H1 (cell line): ENCODE data around the gene MYOG. TPM values are rescaled to one million over a fixed set of nuclear protein-coding genes. Genes with fewer than 3 reads are reported as not detected.

ENCODE experiments used
- CTCF ChIA-PET: fragments of 300-600 bp; sonication (Branson Sonifier 250); formaldehyde crosslinking; loops from one replicate; lab custom pipeline; 2021; ENCODE audit not compliant: partially characterized antibody; lab: Charles Lee
- POLR2A ChIA-PET: fragments of 300-600 bp; sonication (Branson Sonifier 250); formaldehyde crosslinking; loops from one replicate; lab custom pipeline; 2021; ENCODE audit warnings: inconsistent platforms; ENCODE audit not compliant: partially characterized antibody; lab: Charles Lee
- DNase-seq, 2 experiments: peaks; one replicate each; pipeline versions ENCODE4 v3.0.0 to v3.0.0-alpha.2; 2010 to 2022; ENCODE audit warnings: low spot score in 2 of 2, low read depth in 1 of 2, mixed read lengths in 1 of 2
- FAIRE-seq: peaks from 2 replicates; lab custom pipeline; 2011; peaks lifted over from hg19 to GRCh38; lab: Jason Lieb, UNC
- H2AFZ ChIP-seq: 2 replicates; pipeline ENCODE4 v1.8.1; 2012; ENCODE audit warnings: low read length, inconsistent platforms
- H2AK5ac ChIP-seq: 2 replicates; pipeline ENCODE4 v1.6.1; 2013; ENCODE audit warnings: low read depth, low read length
- H2BK120ac ChIP-seq: replicated peaks from 2 replicates; pipeline ENCODE3; 2013; ENCODE audit warnings: low read depth, low read length, inconsistent platforms
- H2BK12ac ChIP-seq: 2 replicates; pipeline ENCODE4 v1.6.1; 2013; ENCODE audit warnings: low read depth, low read length
- H2BK15ac ChIP-seq: 2 replicates; pipeline ENCODE4 v1.6.1; 2013; ENCODE audit warnings: low read length
- H2BK20ac ChIP-seq: 2 replicates; pipeline ENCODE4 v1.6.1; 2013; ENCODE audit warnings: low read length
- H2BK5ac ChIP-seq: 2 replicates; pipeline ENCODE4 v1.6.1; 2013; ENCODE audit warnings: low read depth, low read length
- H3K14ac ChIP-seq: 2 replicates; pipeline ENCODE4 v1.6.1; 2013; ENCODE audit warnings: inconsistent platforms; ENCODE audit not compliant: insufficient read length
- H3K18ac ChIP-seq: 2 replicates; pipeline ENCODE4 v1.6.1; 2013; ENCODE audit warnings: low read length; ENCODE audit errors: extremely low read depth
- H3K23ac ChIP-seq: 2 replicates; pipeline ENCODE4 v1.6.1; 2013; ENCODE audit warnings: inconsistent platforms; ENCODE audit not compliant: insufficient read length
- H3K23me2 ChIP-seq: 2 replicates; pipeline ENCODE4 v1.6.1; 2013; ENCODE audit warnings: low read depth, low read length
- H3K27ac ChIP-seq: 2 replicates; pipeline ENCODE4 v1.6.1; 2011; ENCODE audit warnings: low read depth, low read length, inconsistent platforms
- H3K27me3 ChIP-seq, 4 experiments: replicated peaks in 1 of 4; 1 replicate in 1 of 4; 2 replicates in 3 of 4; pipeline versions ENCODE4 v1.6.1 to v1.8.1; 2011 to 2013; ENCODE audit warnings: low read length in 3 of 4, mild to moderate bottlenecking in 3 of 4, inconsistent platforms in 2 of 4, mixed read lengths in 2 of 4, moderate library complexity in 1 of 4; ENCODE audit not compliant: control insufficient read depth in 3 of 4, insufficient read depth in 3 of 4; ENCODE audit errors: extremely low read depth in 1 of 4
- H3K36me3 ChIP-seq, 4 experiments: 2 replicates each; pipeline versions ENCODE4 v1.6.1 to v1.8.1; 2011 to 2013; ENCODE audit warnings: mild to moderate bottlenecking in 4 of 4, low read length in 3 of 4, moderate library complexity in 2 of 4, control low read depth in 1 of 4, inconsistent platforms in 1 of 4; ENCODE audit not compliant: insufficient read depth in 4 of 4, control insufficient read depth in 2 of 4
- H3K4ac ChIP-seq: replicated peaks from 2 replicates; pipeline ENCODE3; 2013; ENCODE audit warnings: low read length, low read depth, mixed read lengths, inconsistent platforms; ENCODE audit not compliant: insufficient read length
- H3K4me1 ChIP-seq, 4 experiments: replicated peaks in 1 of 4; 1 replicate in 1 of 4; 2 replicates in 3 of 4; pipeline versions ENCODE4 v1.6.1 to v1.8.1; 2011 to 2013; ENCODE audit warnings: low read length in 3 of 4, inconsistent platforms in 2 of 4, mixed read lengths in 1 of 4; ENCODE audit not compliant: insufficient read depth in 4 of 4, control insufficient read depth in 3 of 4
- H3K4me2 ChIP-seq, 2 experiments: 2 replicates each; pipeline versions ENCODE4 v1.6.1 to v1.8.1; 2011 to 2013; ENCODE audit warnings: low read depth in 2 of 2, low read length in 2 of 2, control low read depth in 1 of 2, inconsistent platforms in 1 of 2, mild to moderate bottlenecking in 1 of 2; ENCODE audit not compliant: insufficient read depth in 1 of 2
- H3K4me3 ChIP-seq, 4 experiments: fragments of 200-600, 300-600 bp in 1 of 4; sonication (generic), shearing (Covaris generic), sonication (Bioruptor Twin) in 1 of 4; 2 replicates each; pipeline versions ENCODE4 v1.5.1 to v1.8.1; 2011 to 2016; ENCODE audit warnings: low read length in 4 of 4, low read depth in 3 of 4, control low read depth in 2 of 4, inconsistent platforms in 2 of 4, mild to moderate bottlenecking in 2 of 4, mixed read lengths in 1 of 4, moderate library complexity in 1 of 4; ENCODE audit not compliant: insufficient read depth in 2 of 4; ENCODE audit errors: extremely low read depth in 1 of 4
- H3K56ac ChIP-seq: replicated peaks from 2 replicates; pipeline ENCODE3; 2013; ENCODE audit warnings: low read depth, mild to moderate bottlenecking, mixed read lengths, low read length, inconsistent platforms; ENCODE audit not compliant: insufficient read length
- H3K79me1 ChIP-seq: 2 replicates; pipeline ENCODE4 v1.6.1; 2013; ENCODE audit warnings: low read depth, low read length, control low read depth
- H3K79me2 ChIP-seq, 2 experiments: 2 replicates each; pipeline versions ENCODE4 v1.6.1 to v1.8.1; 2012 to 2013; ENCODE audit warnings: low read length in 2 of 2, mild to moderate bottlenecking in 2 of 2, inconsistent platforms in 1 of 2; ENCODE audit not compliant: insufficient read depth in 2 of 2, control insufficient read depth in 1 of 2
- H3K9ac ChIP-seq, 4 experiments: replicated peaks in 1 of 4; 1 replicate in 1 of 4; 2 replicates in 3 of 4; pipeline versions ENCODE4 v1.6.1 to v1.8.1; 2011 to 2013; ENCODE audit warnings: low read depth in 3 of 4, low read length in 3 of 4, control low read depth in 2 of 4, mild to moderate bottlenecking in 2 of 4, moderate library complexity in 2 of 4, inconsistent platforms in 1 of 4; ENCODE audit errors: extremely low read depth in 1 of 4
- H3K9me3 ChIP-seq, 2 experiments: 2 replicates each; pipeline versions ENCODE4 v1.6.1 to v1.8.1; 2012 to 2013; ENCODE audit warnings: mild to moderate bottlenecking in 2 of 2, moderate library complexity in 2 of 2, control low read depth in 1 of 2, inconsistent platforms in 1 of 2, low read depth in 1 of 2, low read length in 1 of 2, mixed read lengths in 1 of 2; ENCODE audit not compliant: insufficient read depth in 2 of 2
- H4K20me1 ChIP-seq, 2 experiments: replicated peaks in 1 of 2; 2 replicates each; pipeline versions ENCODE3 to v1.8.1; 2011 to 2013; ENCODE audit warnings: inconsistent platforms in 2 of 2, low read length in 2 of 2, mild to moderate bottlenecking in 1 of 2; ENCODE audit not compliant: insufficient read depth in 2 of 2, control insufficient read depth in 1 of 2
- H4K5ac ChIP-seq: 2 replicates; pipeline ENCODE4 v1.6.1; 2013; ENCODE audit warnings: low read length, low read depth, mixed read lengths, inconsistent platforms; ENCODE audit not compliant: insufficient read length
- H4K8ac ChIP-seq: 2 replicates; pipeline ENCODE4 v1.8.0; 2013; ENCODE audit warnings: mild to moderate bottlenecking, moderate library complexity, low read length, inconsistent platforms; ENCODE audit not compliant: insufficient read depth; ENCODE audit errors: extremely low read depth
- H4K91ac ChIP-seq: replicated peaks from 2 replicates; pipeline ENCODE3; 2013; ENCODE audit warnings: low read length, mixed read lengths, inconsistent platforms; ENCODE audit not compliant: insufficient read length
- CREB1 ChIP-seq: IDR thresholded peaks from 2 replicates; pipeline ENCODE4 v1.6.1; 2012; ENCODE audit warnings: inconsistent platforms
- CTBP2 ChIP-seq: IDR thresholded peaks from 2 replicates; pipeline ENCODE4 v1.7.0; 2011; ENCODE audit warnings: borderline replicate concordance, mild to moderate bottlenecking, moderate library complexity, mixed read lengths, low read length; ENCODE audit not compliant: insufficient read depth, insufficient read length
- WGBS, 2 experiments: shearing (Covaris generic) in 1 of 2; methylation state at CpG; one replicate each; pipeline versions ENCODE4 v1.1.6 to v1.1.7; 2013 to 2015; ENCODE audit warnings: low lambda C conversion rate in 2 of 2, mixed read lengths in 2 of 2, inconsistent platforms in 1 of 2, low coverage in 1 of 2, missing lambda C conversion rate in 1 of 2; ENCODE audit not compliant: insufficient replicate concordance in 2 of 2, insufficient coverage in 1 of 2, insufficient read length in 1 of 2; ENCODE audit errors: extremely low coverage in 1 of 2, missing lambda C conversion rate in 1 of 2; 5-methylcytosine and 5-hydroxymethylcytosine counted together
- polyA plus RNA-seq, 7 experiments: library from polyadenylated mRNA; depleted of rRNA in 3 of 7; stranded (reverse) in 5 of 7; unstranded in 2 of 7; fragments of >200 nt in 5 of 7; fragments of 200-250 nt in 2 of 7; gene quantifications; 1 replicate in 5 of 7; 2 replicates in 1 of 7; 4 replicates in 1 of 7; pipeline versions ENCODE4 v1.2.1 to v1.2.3, GENCODE V29; 2011 to 2013; ENCODE audit warnings: missing spikeins in 2 of 7, mixed read lengths in 2 of 7
- total RNA-seq: library from RNA; stranded (reverse); fragmentation: NEBNext Ultra II Directional; extraction: Animal tissue kit (Norgen Biotek cat#: 25700); gene quantifications from 2 replicates; pipeline ENCODE4 v1.2.1, GENCODE V29; 2021

MYOG gene
- total and polyA plus RNA-seq, 2 of the 8 experiments (the other 6 are each of a cell fraction or from before 2014, with no cell fraction given) = not detected

- Histone ChIP-seq H3K79me2 (no peaks in the 10 kb centered on the region), H2AK5ac (no peak overlapping the region), H3K4me1 (peaks cover 13 to 34% (median 22%) of the 10 kb centered on the region in 4 experiments), H2BK12ac (no peak overlapping the region), H3K23ac (no peak overlapping the region), H3K56ac (no peak overlapping the region), H3K79me1 (no peaks in the 10 kb centered on the region), H3K23me2 (no peaks in the 10 kb centered on the region), H3K27ac (no peak overlapping the region), H3K9ac (no peak overlapping the region), H3K9me3 (no peaks in the 10 kb centered on the region), H2BK5ac (no peak overlapping the region), H2BK120ac (no peak overlapping the region), H4K91ac (no peak overlapping the region), H2BK20ac (no peak overlapping the region), H2AFZ (no peak overlapping the region), H3K4me3 (no peak overlapping the region), H3K27me3 (no peaks in the 10 kb centered on the region), H2BK15ac (no peak overlapping the region), H3K18ac (no peak overlapping the region), H3K36me3 (no peaks in the 10 kb centered on the region; a peak in 2 of 8 replicates), H3K14ac (no peak overlapping the region), H4K8ac (no peak overlapping the region), H4K5ac (no peak overlapping the region), H3K4ac (no peak overlapping the region), H4K20me1 (no peaks in the 10 kb centered on the region), H3K4me2 (no peak overlapping the region)
- CTCF ChIA-PET = interaction anchor here (1.1 to 49.7 kb wide), 8 partner anchors 5 to 243 kb away, joined by 4 to 1089 read pairs (median 134); partner anchors contain the start of genes ADORA1, MYOG and PPFIA4
- 87% methylated on average over 2 of the region's 4 CpGs; no CpG with 5 or more reads in 1 of the 2 experiments for WGBS, 2 experiments
- FAIRE-seq (no peak), DNase-seq (no peak)
- TF ChIP-seq CTBP2 = no peak
- TF ChIP-seq CREB1 = no peak
- POLR2A ChIA-PET = interaction anchor here (1.0 kb wide), 1 partner anchor 15 kb away, joined by 3 read pairs; no protein-coding TSS in a partner anchor
These were observed 35.0 kb downstream of the MYOG start for GRCh38 chr1:203050826-203051225.
